GM19452 (cell line): ENCODE results near the gene SKIC2.
"Not testable (repeated sequence)": the region's sequence is repeated elsewhere in the genome, so short reads cannot be mapped to it uniquely, and the experiment has no call there.

Experiments
- ATAC-seq: cut with Tn5 transposase; IDR thresholded peaks from one replicate; pipeline ENCODE4 v1.9.1; 2021; ENCODE audit not compliant: unreplicated experiment

Gene SKIC2

DNA sequence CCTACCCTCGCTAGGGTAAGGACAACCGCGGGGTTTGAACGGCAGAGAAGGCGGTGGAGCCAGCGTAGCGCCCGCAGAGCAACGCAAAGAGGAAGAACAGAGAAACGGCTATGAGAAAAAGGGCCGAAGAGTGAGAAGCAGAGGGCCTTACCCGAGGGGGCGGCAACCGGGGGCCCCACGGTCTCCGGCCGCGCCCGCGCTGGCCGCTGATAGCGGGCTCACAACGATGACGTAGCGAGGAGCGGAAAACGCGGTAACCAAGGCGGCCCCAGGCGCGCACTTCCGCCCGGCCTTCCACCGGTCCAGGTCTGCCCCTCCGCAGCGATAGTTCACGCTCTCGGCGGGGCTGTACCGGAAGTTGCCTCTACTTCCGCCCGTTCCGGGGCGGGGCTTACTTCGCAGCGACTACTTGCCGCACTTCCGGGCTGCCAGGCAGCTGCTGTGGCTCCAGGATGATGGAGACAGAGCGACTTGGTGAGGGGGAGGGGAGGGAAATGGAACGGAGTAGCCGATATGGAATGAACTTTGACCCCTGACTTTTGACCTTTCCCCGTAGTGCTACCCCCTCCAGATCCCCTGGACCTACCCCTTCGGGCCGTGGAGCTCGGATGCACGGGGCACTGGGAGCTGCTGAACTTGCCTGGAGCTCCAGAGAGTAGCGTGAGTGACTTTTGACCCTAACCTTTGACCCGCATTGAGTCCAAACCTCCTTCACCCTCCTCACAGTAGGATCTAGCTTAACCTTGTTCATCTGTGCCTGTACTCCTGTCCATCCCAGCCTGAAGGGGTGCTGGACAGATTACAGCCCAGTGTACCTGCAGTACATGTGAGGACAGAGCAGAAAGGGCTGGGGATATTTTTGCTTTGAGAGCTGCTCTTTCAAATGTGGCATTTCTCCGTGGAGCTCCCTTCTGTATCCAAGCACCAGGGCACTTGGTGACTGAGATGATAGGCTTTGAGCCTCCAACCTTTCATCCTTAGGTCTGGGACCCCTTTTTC, at the start of gene SKIC2, which contains the start of gene NELFE:
Gene SKIC2, plus strand, starts transcription at position 435 of the 999 bp plus-strand sequence. Its CDS starts 18 bp downstream, at position 453.
Gene NELFE, minus strand, starts transcription at position 231 of the 999 bp plus-strand sequence. CDS start 525 bp downstream, outside the sequence.
- ATAC-seq = peak; percentile 99

GRCh38 chr6:31909298-31909697, 49.7 kb upstream of the SKIC2 start:
- not testable (repeated sequence) for ATAC-seq

DNA sequence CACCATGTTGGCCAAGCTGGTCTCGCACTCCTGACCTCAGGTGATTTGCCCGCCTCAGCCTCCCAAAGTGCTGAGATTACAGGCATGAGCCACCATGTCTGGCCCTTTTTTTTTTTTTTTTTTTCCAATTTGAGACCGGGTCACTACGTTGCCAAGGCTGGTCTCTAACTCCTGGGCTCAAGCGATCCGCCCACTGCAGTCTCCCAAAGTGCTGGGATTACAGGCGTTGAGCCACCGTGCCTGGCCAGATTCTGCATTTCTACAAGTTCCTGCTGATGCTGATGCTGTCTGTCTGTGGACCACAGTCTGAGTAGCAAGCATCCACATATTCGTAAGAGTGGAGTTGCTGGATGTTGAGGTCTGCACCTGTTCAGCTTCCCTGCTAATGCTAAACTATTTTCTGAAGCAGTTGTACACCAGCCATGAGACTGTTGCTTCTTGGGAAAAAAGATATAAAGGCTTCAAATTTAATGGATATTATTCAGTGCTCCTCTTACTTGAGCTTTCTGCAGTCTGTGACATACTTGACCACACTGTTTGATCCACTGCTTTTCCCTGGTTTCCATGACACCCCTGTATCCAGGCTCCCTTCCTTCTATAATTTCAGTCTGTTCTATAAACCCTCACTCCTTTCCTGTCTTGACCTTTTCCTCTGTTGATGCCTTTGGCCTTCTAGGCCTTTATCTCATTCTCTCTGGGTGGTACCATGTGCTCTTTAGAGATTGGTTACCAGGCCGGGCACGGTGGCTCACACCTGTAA, 47.0 kb upstream of the SKIC2 start:
- no peak for ATAC-seq

GRCh38 chr6:31915351-31915750, 43.6 kb upstream of the SKIC2 start:
- ATAC-seq = no peak

GRCh38 chr6:31915756-31916155, 43.2 kb upstream of the SKIC2 start:
- ATAC-seq = no peak

DNA sequence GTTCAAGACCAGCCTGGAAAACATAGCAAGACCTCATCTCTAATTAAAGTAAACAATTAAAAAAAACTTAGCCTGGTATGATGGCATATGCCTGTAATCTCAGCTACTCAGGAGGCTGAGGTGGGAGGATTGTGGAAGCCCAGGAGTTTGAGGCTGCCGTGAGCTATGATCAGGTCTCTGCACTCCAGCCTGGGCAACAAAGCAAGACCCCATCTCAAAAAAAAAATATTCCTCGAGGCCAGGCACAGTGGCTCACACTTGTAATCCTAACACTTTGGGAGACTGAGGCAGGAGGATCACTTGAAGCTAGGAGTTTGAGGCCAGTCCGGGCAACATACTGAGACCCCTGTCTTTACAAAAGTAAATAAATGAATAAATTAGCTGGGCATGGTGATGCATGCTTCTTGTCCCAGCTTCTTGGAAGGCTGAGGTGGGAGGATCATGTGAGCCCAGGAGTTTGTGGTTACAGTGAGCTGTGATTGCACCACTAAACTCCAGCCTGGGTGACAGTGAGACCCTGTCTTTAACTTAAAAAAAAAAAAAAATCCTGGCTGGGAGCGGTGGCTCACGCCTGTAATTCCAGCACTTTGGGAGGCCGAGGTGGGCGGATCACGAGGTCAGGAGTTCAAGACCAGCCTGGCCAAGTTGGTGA, 40.8 kb upstream of the SKIC2 start:
- no peak for ATAC-seq

DNA sequence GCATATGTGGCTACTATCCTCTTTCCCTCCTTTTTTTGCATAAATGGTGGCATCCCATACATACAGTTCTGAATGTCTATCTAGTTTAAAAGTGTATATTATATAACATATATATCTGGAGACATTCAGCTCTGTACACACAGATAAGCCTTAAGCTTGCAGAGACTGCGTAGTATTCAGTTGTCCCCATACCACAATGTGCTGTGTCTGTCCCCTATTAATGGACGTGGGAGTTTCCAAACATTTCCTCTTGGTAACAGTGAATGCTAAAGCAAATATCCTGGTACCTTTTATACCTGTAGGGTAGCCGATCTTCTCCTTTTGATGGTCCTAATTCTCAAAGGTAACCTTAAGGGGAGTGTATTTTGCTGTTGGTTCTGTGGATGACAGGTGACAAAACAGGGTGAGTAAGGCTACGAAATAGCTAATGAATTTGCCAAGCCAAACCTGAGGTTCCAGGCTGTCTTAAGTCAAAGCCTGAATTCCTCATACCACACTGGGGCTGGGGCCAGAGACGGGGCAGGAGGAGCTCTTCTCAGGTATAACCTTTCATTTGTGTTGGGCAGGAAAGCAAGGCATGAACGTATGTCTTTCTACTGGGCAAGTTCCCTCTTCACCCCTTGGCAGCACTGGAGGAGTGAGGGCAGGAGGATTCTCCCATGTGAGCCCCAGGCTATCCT, 39.2 kb upstream of the SKIC2 start:
- ATAC-seq = no peak

GRCh38 chr6:31920811-31921210, 38.2 kb upstream of the SKIC2 start:
- ATAC-seq = no peak

DNA sequence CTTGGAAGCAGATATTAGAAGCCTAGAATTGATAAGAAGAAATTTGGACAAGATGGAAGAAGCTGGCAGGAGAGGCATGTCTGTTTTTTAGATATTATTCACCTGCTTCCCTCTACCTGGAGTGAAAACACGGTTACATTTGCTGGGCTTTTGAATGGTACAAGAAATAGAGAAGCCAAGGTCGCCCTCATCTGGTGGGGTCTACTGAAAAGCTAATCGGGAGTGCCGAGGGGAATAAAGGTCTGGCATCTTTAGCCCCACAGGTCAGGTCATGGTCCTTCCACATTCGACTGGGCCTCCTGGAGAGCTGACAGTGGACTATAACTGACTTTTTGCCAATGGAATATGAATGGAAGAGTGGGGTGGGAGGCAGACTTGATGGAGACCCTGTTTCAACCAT, 36.0 kb upstream of the SKIC2 start:
- no peak for ATAC-seq

DNA sequence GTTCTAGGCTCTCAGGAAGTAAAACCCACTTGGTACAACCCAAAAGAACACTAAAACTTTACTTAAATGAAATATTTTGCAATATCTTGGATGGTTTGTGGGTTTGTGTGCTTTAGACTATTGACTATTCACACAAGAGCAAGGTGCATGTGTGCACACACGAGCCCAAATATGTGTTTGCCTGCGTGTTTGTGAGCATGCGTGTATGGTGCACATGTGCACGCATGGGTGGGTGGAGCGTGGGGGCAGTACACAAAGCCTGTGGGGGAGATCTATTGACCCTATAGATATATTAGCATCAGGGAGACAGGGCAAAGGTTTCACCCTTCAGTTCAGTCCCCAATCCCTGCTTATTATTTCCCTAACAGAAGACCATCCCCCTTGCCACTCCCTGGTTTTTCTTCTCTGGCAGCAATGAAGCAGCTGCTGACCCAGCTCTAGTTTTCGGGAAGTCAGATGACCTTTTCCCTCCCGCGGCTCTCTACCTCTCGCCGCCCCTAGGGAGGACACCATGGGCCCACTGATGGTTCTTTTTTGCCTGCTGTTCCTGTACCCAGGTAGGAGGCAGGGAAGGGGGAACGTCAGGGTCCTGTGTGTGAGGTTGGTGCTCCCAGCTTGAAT, 31.6 kb upstream of the SKIC2 start, which contains the start of gene C2:
Gene C2, plus strand, starts transcription at position 476 of the 621 bp plus-strand sequence. Its CDS starts 36 bp downstream, at position 512.
- ATAC-seq = no peak

DNA sequence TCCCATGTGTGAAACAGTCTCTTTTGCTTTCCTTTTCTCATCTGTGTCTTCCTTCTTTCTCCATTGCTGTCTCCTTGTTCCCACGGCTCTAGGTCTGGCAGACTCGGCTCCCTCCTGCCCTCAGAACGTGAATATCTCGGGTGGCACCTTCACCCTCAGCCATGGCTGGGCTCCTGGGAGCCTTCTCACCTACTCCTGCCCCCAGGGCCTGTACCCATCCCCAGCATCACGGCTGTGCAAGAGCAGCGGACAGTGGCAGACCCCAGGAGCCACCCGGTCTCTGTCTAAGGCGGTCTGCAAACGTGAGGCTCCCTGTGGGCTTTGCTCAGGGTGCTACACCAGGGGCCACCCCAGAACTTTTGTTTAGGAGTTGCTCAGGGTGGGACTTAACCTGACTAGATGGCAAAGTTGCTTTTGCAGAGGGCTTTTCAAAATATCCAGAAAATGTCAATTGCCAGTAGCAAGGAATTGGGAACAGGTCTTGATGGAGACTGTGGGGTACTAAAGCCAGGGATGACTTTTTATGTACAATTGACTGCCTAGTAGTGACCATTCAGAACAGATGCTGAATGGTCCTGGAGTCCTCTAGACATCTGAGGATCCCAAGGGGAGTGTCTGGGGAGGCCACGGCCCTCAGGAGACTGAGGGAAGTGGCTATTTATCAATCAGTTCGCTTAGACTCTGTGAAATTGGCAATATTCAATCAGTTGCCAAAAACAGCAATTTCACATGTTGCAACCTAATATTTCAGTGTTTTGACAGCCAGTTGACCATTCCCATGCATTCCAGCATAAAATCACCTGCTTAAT, 30.9 kb upstream of the SKIC2 start:
- ATAC-seq = no peak

DNA sequence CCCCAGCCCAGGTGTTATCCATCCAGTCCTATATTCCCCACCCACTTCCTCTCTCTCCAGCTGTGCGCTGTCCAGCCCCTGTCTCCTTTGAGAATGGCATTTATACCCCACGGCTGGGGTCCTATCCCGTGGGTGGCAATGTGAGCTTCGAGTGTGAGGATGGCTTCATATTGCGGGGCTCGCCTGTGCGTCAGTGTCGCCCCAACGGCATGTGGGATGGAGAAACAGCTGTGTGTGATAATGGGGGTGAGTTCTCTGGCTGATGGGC, 30.4 kb upstream of the SKIC2 start:
- no peak for ATAC-seq

GRCh38 chr6:31930962-31931361, 28.0 kb upstream of the SKIC2 start:
- ATAC-seq = no peak

DNA sequence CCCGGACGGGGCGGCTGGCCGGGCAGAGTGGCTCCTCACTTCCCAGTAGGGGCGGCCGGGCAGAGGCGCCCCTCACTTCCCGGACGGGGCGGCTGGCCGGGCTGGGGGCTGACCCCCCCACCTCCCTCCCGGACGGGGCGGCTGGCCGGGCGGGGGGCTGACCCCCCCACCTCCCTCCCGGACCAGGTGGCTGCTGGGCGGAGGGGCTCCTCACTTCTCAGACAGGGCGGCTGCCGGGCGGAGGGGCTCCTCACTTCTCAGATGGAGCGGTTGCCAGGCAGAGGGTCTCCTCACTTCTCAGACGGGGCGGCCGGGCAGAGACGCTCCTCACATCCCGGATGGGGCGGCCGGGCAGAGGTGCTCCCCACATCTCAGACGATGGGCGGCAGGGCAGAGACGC, 26.8 kb upstream of the SKIC2 start:
- ATAC-seq = not testable (repeated sequence)

GRCh38 chr6:31933537-31933936, 25.4 kb upstream of the SKIC2 start:
- ATAC-seq = no peak

- no peak for ATAC-seq
Observed at GRCh38 chr6:31935021-31935420, 24.0 kb upstream of the SKIC2 start.

DNA sequence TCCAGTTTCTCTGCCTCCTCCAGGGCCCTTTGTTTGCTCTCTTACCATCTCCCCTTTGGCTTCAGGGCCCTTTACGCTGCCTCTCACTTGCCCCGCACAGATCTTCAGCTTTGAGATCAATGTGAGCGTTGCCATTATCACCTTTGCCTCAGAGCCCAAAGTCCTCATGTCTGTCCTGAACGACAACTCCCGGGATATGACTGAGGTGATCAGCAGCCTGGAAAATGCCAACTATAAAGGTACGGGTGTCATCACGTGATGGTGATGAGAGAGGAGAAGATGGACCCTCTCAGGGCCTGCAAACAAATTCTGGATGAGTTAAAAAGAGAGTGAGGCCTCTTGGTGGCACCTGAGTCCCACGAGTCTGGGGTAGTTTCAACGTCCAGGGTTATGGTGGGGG, 23.2 kb upstream of the SKIC2 start:
- no peak for ATAC-seq

DNA sequence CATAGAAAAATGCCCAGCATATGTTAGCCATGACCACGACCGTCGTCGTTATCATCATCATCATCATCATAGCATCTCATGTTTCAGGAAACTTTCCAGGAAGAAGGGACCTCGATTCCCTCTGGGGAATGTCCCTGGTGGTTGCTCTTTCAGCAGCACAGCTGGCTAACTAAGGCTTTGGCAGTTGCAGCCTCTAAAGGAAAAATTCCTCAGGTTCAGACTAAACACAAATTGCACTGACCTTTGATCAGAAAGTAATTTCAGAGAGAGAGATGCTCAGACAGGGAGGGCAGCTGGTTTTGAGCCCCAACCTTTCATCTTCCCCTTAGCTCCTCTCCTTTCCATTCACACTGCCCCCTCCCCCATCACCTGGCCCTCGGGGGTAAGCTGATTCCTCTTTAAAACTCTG, 18.7 kb upstream of the SKIC2 start:
- no peak for ATAC-seq

DNA sequence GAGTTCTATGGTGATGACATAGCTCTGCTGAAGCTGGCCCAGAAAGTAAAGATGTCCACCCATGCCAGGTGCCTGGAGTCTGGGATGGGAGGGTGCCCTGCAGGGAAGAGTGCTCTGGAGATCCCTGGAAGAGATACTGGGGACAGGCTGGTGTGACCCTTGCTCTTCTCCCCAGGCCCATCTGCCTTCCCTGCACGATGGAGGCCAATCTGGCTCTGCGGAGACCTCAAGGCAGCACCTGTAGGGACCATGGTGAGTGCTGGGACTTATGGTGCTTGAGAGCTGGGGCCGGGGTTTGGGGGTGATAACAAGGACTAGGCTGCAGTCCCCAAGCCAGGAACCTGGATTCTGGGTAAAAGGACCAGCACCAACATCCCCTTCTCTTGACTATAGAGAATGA, 15.2 kb upstream of the SKIC2 start:
- ATAC-seq = no peak

GRCh38 chr6:31945154-31945506, 13.8 kb upstream of the SKIC2 start:
- no peak for ATAC-seq
